GM21390 (cell line): ENCODE measurements around the gene TMEM151B.
A peak's percentile ranks its signal among the peaks of the same experiment; 100 is the strongest.

Experiments used
- ATAC-seq: cut with Tn5 transposase; IDR thresholded peaks from one replicate; pipeline ENCODE4 v1.9.1; 2021; ENCODE audit not compliant: unreplicated experiment

Gene TMEM151B

DNA sequence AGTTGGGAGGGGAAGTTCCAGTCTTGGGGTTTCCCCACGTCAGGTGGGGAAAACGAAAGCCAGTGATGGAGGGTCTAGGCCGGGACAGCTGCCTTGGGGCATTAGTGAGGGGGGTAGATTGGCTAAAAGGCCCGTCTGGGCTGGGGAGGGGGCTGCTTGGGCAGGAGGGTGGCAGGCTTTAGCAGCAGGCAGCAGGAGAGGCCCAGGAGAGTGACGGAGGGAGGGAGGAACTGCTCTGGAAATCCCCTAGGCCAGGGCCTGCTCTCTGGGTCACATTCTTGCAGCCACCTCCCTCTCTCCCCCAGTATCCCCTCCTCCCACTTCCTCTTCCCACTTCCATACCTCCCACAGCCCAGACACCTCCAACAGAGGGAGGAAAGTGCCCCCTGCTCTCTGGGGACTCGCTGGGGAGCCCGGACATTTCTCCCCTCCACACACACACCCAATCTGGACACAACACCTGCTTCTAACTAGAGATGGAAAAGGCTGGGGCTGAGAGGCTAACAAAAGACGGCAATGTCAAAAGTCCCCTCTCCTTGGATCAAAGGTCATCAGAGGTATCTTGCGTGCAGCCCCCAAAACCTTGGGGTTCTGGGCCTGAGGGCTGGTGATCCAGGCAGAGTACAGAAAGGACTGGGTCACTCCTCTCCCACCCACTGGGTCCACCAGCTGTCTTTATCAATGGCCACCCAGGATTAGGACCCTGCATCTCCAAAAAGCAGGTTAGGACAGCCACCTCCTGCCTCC, 6.7 kb upstream of the TMEM151B start:
- no peak for ATAC-seq

DNA sequence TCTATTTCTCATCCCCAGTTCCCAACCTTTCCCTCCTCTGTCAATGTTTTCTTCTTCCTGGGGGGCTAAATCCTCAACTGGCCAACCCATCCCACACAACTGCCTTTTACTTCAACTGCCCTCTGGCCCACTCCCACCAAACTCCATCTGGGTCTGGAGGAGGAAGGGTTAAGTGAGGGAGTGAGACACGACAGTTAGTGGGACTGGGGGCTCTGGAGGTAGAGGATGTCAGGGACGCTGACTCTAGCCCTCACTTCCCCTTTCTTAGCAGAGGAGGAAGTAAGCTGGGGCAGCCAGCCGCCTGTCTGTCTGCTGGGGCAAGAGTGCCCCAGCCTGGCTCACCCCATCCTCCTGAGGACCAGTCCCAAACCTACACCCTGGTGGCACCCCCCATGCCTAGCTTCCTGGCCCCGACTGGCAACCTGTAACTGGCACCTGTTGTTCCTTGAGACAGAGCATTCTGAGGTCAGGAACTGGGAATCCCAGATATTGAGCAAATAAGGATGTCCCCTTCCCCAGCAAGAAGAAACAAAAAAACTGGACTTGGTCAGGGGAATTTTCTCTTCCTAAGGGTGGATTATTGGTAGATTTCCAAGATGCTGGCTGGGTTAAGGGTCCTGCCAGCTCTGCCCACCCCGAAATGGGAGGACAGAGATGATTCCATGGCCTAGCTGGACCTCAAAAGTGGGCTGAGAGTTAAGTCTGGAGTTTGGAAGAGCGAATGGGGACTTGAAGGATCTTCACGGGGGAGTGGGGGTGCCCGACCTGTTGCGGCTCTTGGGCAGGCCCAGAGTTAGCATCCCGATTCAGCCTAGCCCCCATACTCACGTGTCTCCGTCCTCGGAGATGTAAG, 5.9 kb upstream of the TMEM151B start:
- peak; percentile 36 for ATAC-seq

DNA sequence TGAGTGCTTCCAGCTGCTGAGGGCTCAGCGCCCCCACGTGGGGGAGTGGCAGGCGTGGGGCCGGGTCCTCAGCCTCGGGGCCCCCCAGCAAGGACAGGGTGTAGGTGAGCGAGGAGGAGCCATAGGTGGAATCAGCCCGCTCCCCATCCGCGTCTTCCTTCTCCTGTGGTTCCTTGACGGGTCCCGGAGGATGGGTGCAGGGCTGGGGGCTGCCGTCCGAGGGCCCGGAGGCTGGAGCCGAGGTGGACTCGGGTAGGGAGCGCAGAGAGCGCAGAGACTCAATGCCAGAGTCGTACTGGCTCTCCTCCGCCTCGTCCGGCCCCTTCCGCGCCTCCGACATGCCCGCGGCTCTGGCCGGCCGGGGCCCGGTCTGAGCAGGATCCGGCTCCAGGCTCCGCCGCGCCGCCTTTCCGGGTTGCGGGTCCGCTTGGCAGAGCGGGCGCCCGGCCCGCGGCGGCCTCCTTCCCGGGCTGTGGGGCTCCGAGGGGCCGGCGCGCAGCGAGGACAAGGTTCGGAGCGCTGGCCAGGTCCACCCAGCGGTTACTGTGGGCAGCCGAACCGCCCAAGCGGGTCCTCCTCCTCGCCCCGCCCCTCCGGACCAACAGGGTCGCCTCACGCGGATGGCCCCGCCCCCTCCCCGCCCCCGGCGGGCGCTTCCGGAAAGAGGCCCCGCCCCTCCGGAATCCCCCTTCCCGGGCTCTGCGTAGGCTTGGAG, 5.1 kb upstream of the TMEM151B start, which contains the start of gene NFKBIE:
Gene NFKBIE (minus strand): TSS at position 545 of the 715 bp plus-strand sequence. CDS start 205 bp downstream, at position 340.
- ATAC-seq, result peak; percentile 34

DNA sequence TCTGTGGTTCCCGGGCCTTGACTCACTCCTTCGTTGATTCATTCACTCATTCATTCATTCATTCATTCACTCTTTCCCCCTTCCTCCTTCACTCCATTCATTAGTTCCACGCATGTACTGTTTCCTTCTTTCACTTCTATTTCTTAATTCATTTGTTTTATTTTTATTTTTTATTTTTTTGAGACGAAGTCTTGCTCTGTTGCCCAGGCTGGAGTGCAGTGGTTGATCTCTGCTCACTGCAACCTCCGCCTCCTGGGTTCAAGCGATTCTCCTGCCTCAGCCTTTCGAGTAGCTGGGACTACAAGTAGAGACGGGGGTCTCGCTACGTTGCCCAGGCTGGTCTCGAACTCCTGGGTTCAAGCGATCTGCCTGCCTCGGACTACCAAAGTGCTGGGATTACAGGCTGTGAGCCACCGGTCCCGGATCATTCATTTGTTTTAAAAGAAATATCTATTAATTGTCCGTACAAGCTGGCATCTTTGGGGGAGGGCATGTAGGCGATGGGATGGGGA, 4.5 kb upstream of the TMEM151B start:
- no peak for ATAC-seq

DNA sequence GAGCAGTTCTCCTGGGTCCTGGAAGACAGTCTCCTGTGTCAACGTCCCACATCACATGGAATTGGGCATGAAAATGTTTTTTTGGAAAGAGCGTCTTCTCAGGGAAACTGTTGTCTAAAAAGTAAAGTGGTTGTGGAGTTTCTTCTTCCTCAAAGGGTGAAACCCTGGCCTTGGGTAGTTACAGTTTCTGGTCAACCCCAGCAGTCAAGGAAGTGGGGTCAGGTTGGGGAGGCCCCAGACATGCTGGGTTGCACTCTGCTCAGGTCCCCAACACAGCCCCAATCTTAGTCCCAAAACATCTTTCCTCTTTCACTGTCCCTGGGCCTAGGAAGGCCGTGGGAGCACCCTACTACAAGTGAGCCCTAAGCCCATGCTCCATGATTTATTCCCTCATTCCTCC, 3.9 kb upstream of the TMEM151B start:
- peak; percentile 27 for ATAC-seq

DNA sequence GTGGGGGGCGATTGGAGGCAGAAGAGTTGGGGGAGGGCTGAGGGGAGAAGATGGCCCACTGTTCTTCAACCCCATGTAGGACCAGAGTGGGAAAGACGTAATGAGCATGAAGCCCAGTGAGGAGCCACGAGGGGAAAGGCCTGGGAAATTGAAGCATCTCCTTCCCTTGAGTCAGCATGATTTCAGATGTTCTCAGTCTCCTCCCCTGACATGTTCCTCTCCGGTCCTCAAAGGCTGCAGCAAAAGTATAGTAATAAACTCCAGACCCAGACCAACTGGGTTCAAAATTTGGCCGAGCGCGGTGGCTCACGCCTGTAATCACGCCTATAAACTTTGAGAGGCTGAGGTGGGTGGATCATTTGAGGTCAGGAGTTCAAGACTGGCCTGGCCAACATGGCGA, 3.0 kb upstream of the TMEM151B start:
- no peak for ATAC-seq

DNA sequence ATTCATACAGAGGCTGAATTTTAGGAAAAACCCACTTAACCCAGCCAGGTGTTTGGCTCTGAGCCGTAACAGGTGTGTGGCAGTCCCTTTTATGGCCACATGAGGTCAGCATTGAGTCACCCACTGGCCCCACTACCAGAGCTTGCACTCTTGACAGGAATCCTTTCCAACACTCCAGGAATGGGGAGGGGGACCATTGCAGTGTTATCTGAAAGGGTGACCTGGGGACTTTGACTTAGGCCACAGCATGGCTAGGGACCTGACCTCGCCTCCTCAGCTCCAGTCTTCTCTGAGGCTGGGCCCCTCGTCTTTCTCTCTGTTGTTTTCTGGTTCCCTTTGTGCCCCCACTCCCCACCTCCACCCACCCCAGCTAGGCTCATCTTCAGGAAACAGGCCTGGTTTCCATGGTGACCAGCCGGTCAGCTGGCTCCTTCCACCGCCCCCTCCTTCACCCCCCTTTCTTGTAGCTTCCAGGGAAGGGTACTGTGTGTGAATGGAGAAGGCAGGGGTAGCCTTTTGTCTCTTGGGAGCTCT, 2.1 kb upstream of the TMEM151B start:
- no peak for ATAC-seq

DNA sequence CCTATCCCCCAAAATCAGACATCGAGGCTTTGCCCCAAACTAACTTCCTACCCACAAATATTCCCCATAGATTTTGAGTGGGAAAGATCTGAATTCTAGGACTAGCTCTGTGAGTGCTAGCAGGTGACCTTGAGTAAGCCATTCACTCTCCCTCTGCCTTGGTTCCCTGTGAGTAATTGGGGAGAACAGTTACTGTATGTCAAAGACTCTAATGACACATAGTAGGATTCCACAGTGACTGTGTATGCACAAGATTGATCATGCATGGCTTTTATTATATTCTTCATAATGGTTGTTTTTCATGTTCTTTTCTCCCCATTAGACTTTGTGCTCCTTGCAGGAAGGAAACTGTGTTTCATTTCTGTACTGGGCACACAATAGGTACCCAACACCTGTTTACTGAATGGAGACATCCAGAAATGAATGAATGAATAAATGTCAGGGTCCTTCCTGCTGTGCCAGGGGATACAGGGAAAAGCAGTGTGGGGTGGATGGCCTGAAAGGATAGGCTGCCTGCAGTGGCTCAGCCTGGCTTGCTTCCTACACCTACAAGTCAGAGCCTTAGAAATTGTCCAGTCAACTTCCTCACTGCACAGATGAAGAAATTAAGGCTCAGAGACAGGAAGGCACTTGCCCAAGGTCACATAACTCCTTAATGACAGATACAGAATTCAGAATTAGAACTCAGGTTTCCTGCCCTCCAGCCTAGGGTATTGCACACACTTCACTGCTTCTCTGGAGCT, 901 bp upstream of the TMEM151B start:
- no peak for ATAC-seq

DNA sequence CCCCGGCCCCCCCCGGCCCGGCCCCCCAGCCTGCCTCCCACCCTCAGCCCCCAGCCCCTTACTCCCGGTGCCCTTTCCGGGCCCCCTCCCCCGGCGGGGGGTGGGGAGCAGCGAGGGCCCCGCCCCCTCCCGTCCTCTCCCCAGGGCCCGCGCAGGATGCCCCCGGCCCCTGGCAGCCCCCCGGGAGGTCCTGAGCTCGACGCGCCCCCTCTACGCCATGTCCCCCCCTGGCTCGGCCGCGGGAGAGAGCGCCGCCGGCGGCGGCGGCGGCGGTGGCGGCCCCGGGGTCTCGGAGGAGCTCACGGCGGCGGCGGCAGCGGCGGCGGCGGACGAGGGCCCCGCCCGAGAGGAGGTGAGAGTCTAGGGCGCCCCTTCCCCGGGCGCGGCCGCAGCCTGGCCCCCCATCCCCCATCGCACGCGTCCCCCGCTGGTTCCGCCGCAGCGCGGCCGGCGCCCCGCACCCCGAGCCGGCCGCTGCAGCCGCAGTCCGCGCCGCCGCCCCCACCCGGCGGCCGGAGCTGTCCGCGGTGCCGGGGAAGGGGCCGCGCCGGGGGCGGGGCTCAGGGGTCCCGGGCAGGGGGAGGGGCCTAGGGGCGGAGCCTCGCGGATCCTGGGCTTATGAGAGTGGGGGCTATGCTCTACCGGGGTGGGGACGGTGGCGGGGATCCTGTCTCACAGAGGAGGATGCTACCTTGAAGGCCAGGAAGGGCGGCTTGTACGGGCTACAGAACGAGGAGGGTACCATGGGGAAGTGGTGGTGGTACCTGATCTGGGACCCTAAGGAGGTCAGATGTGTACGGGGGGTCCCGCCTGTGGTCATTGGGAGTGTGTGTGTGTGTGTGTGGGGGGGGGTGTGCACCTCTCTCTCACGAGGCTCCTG, 516 bp downstream of the TMEM151B start:
- ATAC-seq, result no peak

DNA sequence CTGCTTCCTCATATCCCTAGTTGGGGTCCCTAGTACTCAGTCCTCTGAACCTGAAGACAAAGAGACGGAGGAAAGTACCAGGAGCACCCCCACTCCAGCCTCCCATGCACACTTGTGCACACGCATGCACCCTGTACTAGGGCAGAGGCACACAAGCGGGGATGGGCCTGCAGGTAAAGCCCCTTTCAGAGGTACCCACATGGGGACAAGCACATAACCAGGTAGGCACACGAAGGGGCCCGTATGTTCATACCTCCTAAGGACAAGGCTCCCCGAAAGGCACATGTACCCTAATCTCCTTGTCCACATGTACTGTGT, 1.1 kb downstream of the TMEM151B start:
- no peak for ATAC-seq

DNA sequence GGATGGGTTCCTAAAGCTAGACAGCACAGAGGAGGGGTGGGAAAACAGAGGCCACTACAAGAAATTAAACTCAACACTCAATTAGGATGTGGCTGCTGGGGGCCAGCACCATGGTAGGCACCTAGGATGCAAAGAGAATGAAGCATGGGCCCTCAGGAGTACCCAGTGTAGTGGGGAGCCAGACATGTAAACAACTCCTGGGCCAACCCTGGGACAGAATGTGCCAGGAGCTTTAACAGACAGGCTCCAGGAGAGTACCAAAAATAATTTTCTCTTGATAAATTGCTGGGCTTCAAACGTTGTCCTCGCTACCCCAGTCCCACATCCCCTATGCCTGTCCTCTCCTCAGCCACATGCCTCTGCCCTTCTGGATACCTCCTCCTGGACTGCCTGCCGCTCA, 1.7 kb downstream of the TMEM151B start:
- no peak for ATAC-seq

DNA sequence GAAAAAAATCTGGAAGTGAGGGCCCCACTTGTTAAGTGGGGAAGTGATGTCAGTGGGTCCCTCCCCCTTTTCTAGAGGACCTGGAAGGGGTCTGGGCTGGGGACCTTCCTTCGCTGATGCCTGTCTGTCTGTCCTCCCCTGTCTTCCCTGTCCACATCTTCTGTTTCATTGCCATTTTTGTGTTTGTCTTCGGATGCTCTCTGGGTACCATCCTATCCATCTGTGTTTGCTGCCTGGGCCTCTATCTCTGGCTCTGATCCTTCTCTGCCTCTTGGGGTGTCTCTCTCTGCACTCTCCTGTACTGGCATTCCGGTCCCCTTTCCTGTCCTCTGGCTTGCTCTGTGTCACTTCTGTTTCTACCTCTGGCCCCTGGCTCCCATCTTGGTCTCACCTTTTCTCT, 2.3 kb downstream of the TMEM151B start:
- ATAC-seq, result no peak

DNA sequence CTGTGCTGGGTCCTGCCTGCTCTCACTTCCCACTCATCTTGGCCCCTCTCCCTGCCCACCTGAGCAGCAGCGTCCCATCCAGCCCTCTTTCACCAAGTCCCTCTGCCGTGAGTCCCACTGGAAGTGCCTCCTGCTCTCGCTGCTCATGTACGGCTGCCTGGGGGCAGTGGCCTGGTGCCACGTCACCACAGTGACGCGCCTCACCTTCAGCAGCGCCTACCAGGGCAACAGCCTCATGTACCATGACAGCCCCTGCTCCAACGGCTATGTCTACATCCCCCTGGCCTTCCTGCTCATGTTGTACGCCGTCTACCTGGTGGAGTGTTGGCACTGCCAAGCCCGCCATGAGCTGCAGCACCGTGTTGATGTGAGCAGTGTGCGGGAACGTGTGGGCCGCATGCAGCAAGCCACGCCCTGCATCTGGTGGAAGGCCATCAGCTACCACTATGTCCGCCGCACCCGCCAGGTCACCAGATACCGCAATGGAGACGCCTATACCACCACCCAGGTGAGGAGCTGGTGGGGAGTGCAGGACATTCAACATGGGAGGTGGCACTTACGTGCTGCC, 2.8 kb downstream of the TMEM151B start:
- no peak for ATAC-seq

DNA sequence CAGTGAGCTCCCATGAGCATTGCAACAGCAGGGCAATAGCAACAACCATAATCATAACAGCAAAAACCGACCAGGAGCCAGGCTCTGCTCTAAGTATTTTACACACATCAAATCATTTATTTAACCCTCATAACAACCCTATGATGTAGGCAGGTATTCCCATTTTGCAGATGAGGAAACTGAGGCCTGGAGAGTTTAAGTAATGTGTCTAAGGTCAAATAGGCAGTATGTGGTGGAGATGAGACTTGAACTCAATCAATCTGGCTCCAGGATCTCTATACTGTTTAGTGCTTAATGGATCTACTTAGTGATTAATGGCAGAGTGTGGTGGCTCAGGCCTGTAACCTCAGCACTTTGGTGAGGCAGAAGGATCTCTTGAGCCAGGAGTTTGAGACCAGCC, 3.4 kb downstream of the TMEM151B start:
- no peak for ATAC-seq

DNA sequence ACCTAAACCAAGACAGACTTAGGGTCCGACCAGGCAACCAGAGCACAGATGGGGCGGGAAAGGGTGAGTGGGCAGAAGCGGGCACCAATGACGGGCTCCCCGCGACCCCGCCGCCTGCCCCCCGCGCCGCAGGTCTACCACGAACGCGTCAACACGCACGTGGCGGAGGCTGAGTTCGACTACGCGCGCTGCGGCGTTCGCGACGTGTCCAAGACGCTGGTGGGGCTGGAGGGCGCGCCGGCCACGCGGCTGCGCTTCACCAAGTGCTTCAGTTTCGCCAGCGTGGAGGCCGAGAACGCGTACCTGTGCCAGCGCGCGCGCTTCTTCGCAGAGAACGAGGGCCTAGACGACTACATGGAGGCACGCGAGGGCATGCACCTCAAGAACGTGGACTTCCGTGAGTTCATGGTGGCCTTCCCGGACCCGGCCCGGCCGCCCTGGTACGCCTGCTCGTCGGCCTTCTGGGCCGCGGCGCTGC, 5.1 kb downstream of the TMEM151B start:
- ATAC-seq, result no peak

DNA sequence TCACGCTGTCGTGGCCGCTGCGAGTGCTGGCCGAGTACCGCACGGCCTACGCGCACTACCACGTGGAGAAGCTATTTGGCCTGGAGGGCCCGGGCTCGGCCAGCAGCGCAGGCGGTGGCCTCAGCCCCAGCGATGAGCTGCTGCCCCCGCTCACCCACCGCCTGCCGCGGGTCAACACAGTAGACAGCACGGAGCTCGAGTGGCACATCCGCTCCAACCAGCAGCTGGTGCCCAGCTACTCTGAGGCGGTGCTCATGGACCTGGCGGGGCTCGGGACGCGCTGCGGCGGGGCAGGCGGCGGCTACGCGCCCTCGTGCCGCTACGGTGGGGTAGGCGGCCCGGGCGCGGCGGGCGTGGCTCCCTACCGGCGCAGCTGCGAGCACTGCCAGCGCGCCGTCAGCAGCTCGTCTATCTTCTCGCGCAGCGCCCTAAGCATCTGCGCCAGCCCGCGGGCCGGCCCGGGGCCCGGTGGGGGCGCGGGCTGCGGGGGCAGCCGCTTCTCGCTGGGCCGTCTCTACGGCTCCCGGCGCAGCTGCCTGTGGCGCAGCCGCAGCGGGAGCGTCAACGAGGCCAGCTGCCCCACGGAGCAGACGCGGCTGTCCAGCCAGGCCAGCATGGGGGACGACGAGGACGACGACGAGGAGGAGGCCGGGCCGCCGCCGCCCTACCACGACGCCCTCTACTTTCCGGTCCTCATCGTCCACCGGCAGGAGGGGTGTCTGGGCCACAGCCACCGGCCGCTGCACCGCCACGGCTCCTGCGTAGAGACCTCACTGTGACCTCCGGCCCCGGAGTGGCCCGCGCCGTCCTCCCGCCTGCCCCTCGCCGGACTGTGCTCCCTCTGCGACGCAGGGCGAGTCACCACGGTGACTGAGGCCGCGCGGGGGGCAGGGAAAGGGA, 5.7 kb downstream of the TMEM151B start:
- ATAC-seq, result no peak

DNA sequence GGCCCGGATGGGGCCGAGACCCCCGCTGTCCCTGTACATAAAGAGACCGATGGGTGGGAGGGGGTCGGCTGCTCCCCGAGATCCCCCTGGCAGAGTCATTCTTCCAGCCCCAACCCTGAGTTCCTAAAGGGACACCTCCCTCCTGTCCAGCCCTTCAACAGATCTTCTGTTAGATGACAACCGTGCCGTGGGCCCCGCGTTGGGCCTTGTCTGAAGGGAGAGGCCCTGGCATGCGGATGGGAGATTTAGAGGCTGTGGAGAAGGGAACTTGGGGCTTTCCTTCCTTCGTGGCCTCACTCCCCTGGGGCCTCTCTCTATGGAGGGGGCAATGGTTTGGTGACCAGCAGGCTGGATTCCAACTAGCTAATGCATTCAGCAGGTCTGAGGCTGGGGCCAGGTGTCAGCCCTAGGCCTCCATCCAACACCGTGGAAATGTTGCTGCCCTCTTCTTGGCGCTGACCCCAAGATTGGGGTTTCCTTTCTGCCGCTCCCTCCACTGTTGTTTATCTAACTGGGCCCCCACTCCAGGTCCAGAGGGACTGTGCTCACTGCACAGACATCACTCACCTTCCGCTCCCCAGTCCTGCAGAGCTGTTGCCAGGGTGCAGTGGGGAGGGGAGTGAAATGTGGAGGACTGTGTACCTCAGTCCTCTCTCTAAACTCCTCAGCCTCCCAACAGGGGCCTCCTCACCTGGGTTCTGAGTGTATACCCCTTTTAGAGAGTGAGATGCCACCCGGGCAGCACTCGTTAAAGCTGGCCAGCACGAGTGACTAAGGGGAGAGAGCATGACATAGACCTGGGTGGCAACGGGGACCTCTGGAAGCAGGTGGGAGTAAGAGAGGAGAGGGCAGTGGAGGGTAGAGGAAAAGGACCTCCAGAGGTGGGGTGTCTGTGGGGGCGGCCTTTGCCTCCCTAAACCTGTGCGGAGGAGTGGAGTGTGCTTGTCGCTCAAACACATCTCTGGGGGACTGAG, 6.7 kb downstream of the TMEM151B start:
- no peak for ATAC-seq
